Measurements from ENCODE around the gene WWOX.

The WWOX gene

DNA sequence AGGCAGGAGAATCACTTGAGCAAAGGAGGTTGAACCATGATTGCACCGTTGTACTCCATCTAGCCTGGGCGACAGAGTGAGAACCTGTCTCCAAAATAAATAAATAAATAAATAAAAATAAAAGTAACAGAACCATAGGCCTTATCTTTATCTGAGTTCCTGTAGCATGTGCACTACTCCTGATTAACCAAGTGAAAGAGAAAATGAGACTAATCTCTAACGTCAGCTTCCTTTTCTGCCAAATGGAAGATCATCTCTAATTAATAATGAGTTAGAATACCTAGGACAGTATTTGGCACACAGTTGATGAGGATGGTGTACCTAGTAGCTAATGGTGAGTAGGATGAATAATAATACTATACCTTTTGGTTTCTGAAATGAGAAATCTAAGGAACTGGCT is 520.4 kb downstream of the WWOX start:
- Histone ChIP-seq H3K27ac (ENCODE audit: low read length) (no peak overlapping the region), H3K9me3 (replicated peaks; ENCODE audit: insufficient read depth, low read length) (no peaks in the 10 kb centered on the region), H3K4me3 (ENCODE audit: low read length) (no peak overlapping the region), H3K79me2 (ENCODE audit: low read length) (no peaks in the 10 kb centered on the region), H2AFZ (ENCODE audit: low read length) (no peak overlapping the region), H3K27me3 (replicated peaks; ENCODE audit: insufficient read depth, low read length) (no peaks in the 10 kb centered on the region), H3K4me1 (ENCODE audit: low read length) (0 out of 2 replicates have a peak, but pooled peaks cover 5% of the 10 kb centered on the region), H3F3A (ENCODE audit: insufficient read depth, low read length) (no peaks in the 10 kb centered on the region), H4K20me1 (ENCODE audit: insufficient read depth, low read length) (no peaks in the 10 kb centered on the region), H3K36me3 (replicated peaks; ENCODE audit: insufficient read depth, low read length) (no peaks in the 10 kb centered on the region), H3K4me2 (ENCODE audit: low read depth, low read length) (no peak overlapping the region), H3K9me2 (replicated peaks; ENCODE audit: insufficient read depth, low read length) (no peaks in the 10 kb centered on the region), H3K9ac (ENCODE audit: low read length) (no peak overlapping the region)
- no peak for TF ChIP-seq EZH2 (optimal IDR thresholded peaks at IDR 0.05; ENCODE audit: low read depth, low read length)
- TF ChIP-seq, protein P1, sequence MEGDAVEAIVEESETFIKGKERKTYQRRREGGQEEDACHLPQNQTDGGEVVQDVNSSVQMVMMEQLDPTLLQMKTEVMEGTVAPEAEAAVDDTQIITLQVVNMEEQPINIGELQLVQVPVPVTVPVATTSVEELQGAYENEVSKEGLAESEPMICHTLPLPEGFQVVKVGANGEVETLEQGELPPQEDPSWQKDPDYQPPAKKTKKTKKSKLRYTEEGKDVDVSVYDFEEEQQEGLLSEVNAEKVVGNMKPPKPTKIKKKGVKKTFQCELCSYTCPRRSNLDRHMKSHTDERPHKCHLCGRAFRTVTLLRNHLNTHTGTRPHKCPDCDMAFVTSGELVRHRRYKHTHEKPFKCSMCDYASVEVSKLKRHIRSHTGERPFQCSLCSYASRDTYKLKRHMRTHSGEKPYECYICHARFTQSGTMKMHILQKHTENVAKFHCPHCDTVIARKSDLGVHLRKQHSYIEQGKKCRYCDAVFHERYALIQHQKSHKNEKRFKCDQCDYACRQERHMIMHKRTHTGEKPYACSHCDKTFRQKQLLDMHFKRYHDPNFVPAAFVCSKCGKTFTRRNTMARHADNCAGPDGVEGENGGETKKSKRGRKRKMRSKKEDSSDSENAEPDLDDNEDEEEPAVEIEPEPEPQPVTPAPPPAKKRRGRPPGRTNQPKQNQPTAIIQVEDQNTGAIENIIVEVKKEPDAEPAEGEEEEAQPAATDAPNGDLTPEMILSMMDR (IDR thresholded peaks at IDR 0.05; ENCODE audit: low read length), result no peak
- DNase-seq, result peak; percentile 21

DNA sequence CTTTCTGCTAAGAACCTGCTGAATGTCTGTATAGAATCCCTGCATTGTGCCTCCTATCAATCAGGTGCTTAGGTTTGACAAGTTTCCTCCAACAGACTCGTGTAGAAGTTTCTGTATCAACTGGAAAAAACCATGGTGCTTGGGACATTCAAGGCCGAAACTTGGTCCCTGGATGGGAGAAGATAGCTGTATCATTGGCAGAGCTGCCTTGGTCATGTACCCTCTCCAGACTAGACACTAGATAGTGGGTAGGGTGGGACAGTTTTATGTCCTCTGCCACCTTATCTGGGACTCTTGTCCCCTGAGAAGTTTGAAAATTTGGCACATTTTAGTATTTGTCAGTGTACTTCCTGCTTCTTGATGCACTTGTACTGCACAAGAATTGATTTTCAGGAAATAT is 520.8 kb downstream of the WWOX start:
- H3K4me1 ChIP-seq (ENCODE audit: low read length), result 0 out of 2 replicates have a peak, but pooled peaks cover 5% of the 10 kb centered on the region
- H3K9me2 ChIP-seq (replicated peaks; ENCODE audit: insufficient read depth, low read length), result no peaks in the 10 kb centered on the region
- no peak for TF ChIP-seq EZH2phosphoT487 (IDR thresholded peaks at IDR 0.05; ENCODE audit: low read length)
- TF ChIP-seq EZH2 (optimal IDR thresholded peaks at IDR 0.05; ENCODE audit: low read depth, low read length), result no peak
- TF ChIP-seq, protein P1 (IDR thresholded peaks at IDR 0.05; ENCODE audit: low read length), result no peak
- H3K27me3 ChIP-seq (replicated peaks; ENCODE audit: insufficient read depth, low read length), result no peaks in the 10 kb centered on the region
- no peaks in the 10 kb centered on the region for H3K79me2 ChIP-seq (ENCODE audit: low read length)
- no peak overlapping the region for H3K4me2 ChIP-seq (ENCODE audit: low read depth, low read length)
- H3K4me3 ChIP-seq (ENCODE audit: low read length), result no peak overlapping the region
- no peaks in the 10 kb centered on the region for H3F3A ChIP-seq (ENCODE audit: insufficient read depth, low read length)
- H3K9ac ChIP-seq (ENCODE audit: low read length), result no peak overlapping the region
- no peak overlapping the region for H2AFZ ChIP-seq (ENCODE audit: low read length)
- no peaks in the 10 kb centered on the region for H4K20me1 ChIP-seq (ENCODE audit: insufficient read depth, low read length)
- no peaks in the 10 kb centered on the region for H3K36me3 ChIP-seq (replicated peaks; ENCODE audit: insufficient read depth, low read length)
- no peaks in the 10 kb centered on the region for H3K9me3 ChIP-seq (replicated peaks; ENCODE audit: insufficient read depth, low read length)
- H3K27ac ChIP-seq (ENCODE audit: low read length), result no peak overlapping the region
- DNase-seq, result no peak

DNA sequence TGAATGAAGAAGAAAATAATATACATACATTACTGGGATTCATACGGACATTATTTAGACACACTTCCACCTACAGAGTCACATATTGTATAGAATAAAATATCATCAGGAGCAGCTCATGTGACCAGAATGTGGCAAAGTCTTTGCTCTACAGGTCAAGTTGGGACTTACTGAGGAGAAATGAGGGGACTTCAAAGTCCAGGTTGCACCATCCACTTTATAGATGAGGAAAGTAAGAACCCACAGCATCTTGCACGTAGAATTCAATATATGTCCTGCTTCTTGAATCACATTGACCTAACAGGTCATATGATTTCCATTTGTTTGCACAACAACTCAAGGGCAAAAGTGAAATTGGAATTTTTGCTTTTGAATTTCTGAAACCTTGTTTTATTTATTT is 524.3 kb downstream of the WWOX start:
- H3K36me3 ChIP-seq (replicated peaks; ENCODE audit: insufficient read depth, low read length), result no peaks in the 10 kb centered on the region
- no peak overlapping the region for H3K27ac ChIP-seq (ENCODE audit: low read length)
- no peak overlapping the region for H3K4me3 ChIP-seq (ENCODE audit: low read length)
- 0 out of 2 replicates have a peak, but pooled peaks cover 5% of the 10 kb centered on the region for H3K4me1 ChIP-seq (ENCODE audit: low read length)
- no peaks in the 10 kb centered on the region for H3K27me3 ChIP-seq (replicated peaks; ENCODE audit: insufficient read depth, low read length)
- DNase-seq, result no peak
- no peak overlapping the region for H3K9ac ChIP-seq (ENCODE audit: low read length)
- TF ChIP-seq EZH2 (optimal IDR thresholded peaks at IDR 0.05; ENCODE audit: low read depth, low read length) (no peak), EZH2phosphoT487 (IDR thresholded peaks at IDR 0.05; ENCODE audit: low read length) (no peak)
- TF ChIP-seq, protein P1 (IDR thresholded peaks at IDR 0.05; ENCODE audit: low read length), result no peak
- H3K9me2 ChIP-seq (replicated peaks; ENCODE audit: insufficient read depth, low read length), result no peaks in the 10 kb centered on the region
- H3K9me3 ChIP-seq (replicated peaks; ENCODE audit: insufficient read depth, low read length), result no peaks in the 10 kb centered on the region
- H3F3A ChIP-seq (ENCODE audit: insufficient read depth, low read length), result no peaks in the 10 kb centered on the region
- H2AFZ ChIP-seq (ENCODE audit: low read length), result no peak overlapping the region
- no peak overlapping the region for H3K4me2 ChIP-seq (ENCODE audit: low read depth, low read length)
- H4K20me1 ChIP-seq (ENCODE audit: insufficient read depth, low read length), result no peaks in the 10 kb centered on the region
- H3K79me2 ChIP-seq (ENCODE audit: low read length), result no peaks in the 10 kb centered on the region

Data from MM.1S (cell line).